CD4-positive, alpha-beta T cell (primary cell): ENCODE measurements around the gene DNMT1. TPM values are rescaled to one million over a fixed set of nuclear protein-coding genes. Genes with fewer than 3 reads are reported as not detected.

Experiments
- ATAC-seq: fragments of 200-7000 bp; cut with Tn5 transposase; one replicate; pipeline ENCODE4 v1.10.0; 2022; ENCODE audit warnings: mild to moderate bottlenecking; ENCODE audit not compliant: poor library complexity
- CTCF ChIA-PET: fragments of 350-600 bp; sonication (Branson Sonifier 250); formaldehyde crosslinking; loops from one replicate; lab custom pipeline; 2021; ENCODE audit warnings: antibody characterized with exemption, inconsistent platforms; lab: Charles Lee
- POLR2A ChIA-PET: fragments of 350-600 bp; sonication (Branson Sonifier 250); formaldehyde crosslinking; loops from one replicate; lab custom pipeline; 2021; ENCODE audit warnings: antibody characterized with exemption, inconsistent platforms; lab: Charles Lee
- DNase-seq, 14 experiments: peaks; one replicate each; pipeline ENCODE4 v3.0.0-alpha.2; 2013 to 2020; ENCODE audit warnings: mixed read lengths in 2 of 14
- H3K27ac ChIP-seq, 2 donors: one replicate each; pipeline versions ENCODE4 v1.5.1 to v1.7.0; 2013; ENCODE audit warnings: low read length in 2 of 2, low read depth in 1 of 2, mild to moderate bottlenecking in 1 of 2
- H3K27me3 ChIP-seq, 2 experiments: 1 replicate in 1 of 2; 2 replicates in 1 of 2; pipeline versions ENCODE4 v1.6.1 to v1.7.0; 2013; ENCODE audit warnings: low read length in 2 of 2, control low read depth in 1 of 2, mild to moderate bottlenecking in 1 of 2, moderate library complexity in 1 of 2; ENCODE audit not compliant: insufficient read depth in 2 of 2, control insufficient read depth in 1 of 2
- H3K36me3 ChIP-seq: one replicate; pipeline ENCODE4 v1.6.1; 2013; ENCODE audit warnings: low read length, control low read depth; ENCODE audit not compliant: insufficient read depth
- H3K4me1 ChIP-seq: one replicate; pipeline ENCODE4 v1.6.1; 2013; ENCODE audit warnings: low read length, control low read depth; ENCODE audit not compliant: insufficient read depth
- H3K4me3 ChIP-seq: one replicate; pipeline ENCODE4 v1.5.1; 2013; ENCODE audit warnings: mild to moderate bottlenecking, low read length, moderate library complexity
- H3K9me3 ChIP-seq, 2 experiments: 1 replicate in 1 of 2; 2 replicates in 1 of 2; pipeline versions ENCODE4 v1.6.1 to v1.7.0; 2013; ENCODE audit warnings: low read length in 2 of 2, mild to moderate bottlenecking in 2 of 2, control low read depth in 1 of 2, moderate library complexity in 1 of 2; ENCODE audit not compliant: control insufficient read depth in 1 of 2, insufficient read depth in 1 of 2
- H3K27ac Mint-ChIP-seq: one replicate; pipeline ENCODE4 v1.8.0; 2020; ENCODE audit warnings: mixed read lengths
- H3K27me3 Mint-ChIP-seq: one replicate; pipeline ENCODE4 v1.8.0; 2021; ENCODE audit warnings: mixed read lengths
- H3K36me3 Mint-ChIP-seq: one replicate; pipeline ENCODE4 v1.8.0; 2021; ENCODE audit warnings: low read depth, mixed read lengths
- H3K4me1 Mint-ChIP-seq: one replicate; pipeline ENCODE4 v1.8.0; 2021; ENCODE audit warnings: low read depth, mixed read lengths
- H3K4me3 Mint-ChIP-seq: one replicate; pipeline ENCODE4 v1.8.0; 2020; ENCODE audit warnings: mild to moderate bottlenecking, mixed read lengths
- H3K9me3 Mint-ChIP-seq: one replicate; pipeline ENCODE4 v1.8.0; 2020; ENCODE audit warnings: mixed read lengths
- CTCF ChIP-seq: fragments of 200-600 bp; IDR thresholded peaks from one replicate; pipeline ENCODE4 v1.8.0; 2022; ENCODE audit warnings: antibody characterized with exemption, mild to moderate bottlenecking
- intact Hi-C, 2 experiments: fragments of 100-400 bp; cut with DNase I in 1 of 2; cut with micrococcal nuclease in 1 of 2; formaldehyde crosslinking; loops; one replicate each; pipeline versions ENCODE4 v1.15.1 to v1.9.0; 2023 to 2025; cut with DNase I, micrococcal nuclease
- total RNA-seq, 174 experiments: library from RNA in 2 of 174; stranded (reverse) in 2 of 174; gene quantifications; one replicate each; pipeline ENCODE4 v1.2.3 and lab custom pipeline; 2021 to 2026

Gene DNMT1
- total RNA-seq, 2 experiments from 2014 or later: 159 to 160 TPM

DNA sequence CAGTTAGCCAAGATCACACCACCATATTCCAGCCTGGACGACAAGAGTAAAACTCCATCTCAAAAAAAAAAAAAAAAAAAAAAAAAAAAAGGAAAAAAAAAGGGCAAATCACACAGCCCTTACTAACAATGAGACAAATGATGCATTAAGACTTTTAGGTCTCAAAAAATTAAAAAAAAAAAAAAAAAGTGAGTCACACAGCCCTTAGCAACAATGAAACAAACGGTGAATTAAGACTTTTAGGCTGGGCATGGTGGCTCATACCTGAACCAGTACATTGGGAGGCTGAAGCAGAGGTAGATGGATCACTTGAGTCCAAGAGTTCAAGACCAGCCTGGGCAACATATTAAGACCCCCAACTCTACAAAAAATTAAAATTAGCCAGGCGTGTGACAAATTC lies 42.7 kb downstream of the DNMT1 start:
- Histone ChIP-seq H3K27me3 (no peaks in the 10 kb centered on the region), H3K27ac (no peak overlapping the region), H3K4me3 (no peak overlapping the region), H3K36me3 (peaks cover 87% of the 10 kb centered on the region), H3K4me1 (no peaks in the 10 kb centered on the region), H3K9me3 (no peaks in the 10 kb centered on the region)
- intact Hi-C loops: no loop called here
- ChIA-PET CTCF (no interaction called here), POLR2A (no interaction called here)
- H3K4me3 Mint-ChIP-seq: no peak overlapping the region
- no peaks in the 10 kb centered on the region for H3K27me3 Mint-ChIP-seq
- no peak overlapping the region for H3K27ac Mint-ChIP-seq
- ATAC-seq: no peak
- H3K36me3 Mint-ChIP-seq: peaks cover 92% of the 10 kb centered on the region
- no peaks in the 10 kb centered on the region for H3K9me3 Mint-ChIP-seq
- no peak for DNase-seq
- TF ChIP-seq CTCF: no peak
- no peaks in the 10 kb centered on the region for H3K4me1 Mint-ChIP-seq

DNA sequence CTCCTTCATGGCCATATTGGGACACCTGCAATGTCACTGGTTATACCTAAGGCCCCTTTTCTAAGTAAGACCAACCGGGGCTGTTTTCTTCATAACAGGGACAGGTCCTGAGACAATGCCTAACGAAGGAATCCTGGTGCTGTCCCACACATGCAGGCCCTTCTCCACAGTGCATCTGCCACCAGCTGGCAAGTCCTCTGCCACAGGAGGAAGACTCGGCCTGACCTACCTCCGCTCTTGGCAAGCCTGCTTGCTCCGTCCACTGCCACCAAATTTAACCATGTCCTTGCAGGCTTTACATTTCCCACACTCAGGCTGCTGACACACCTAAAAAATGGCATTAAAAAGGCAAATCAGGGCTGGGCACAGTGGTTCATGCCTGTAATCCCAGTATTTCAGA lies 43.2 kb downstream of the DNMT1 start:
- no peaks in the 10 kb centered on the region for H3K27me3 Mint-ChIP-seq
- ATAC-seq (no peak), DNase-seq (no peak)
- H3K36me3 Mint-ChIP-seq: peaks cover 91% of the 10 kb centered on the region
- Histone ChIP-seq H3K27ac (no peak overlapping the region), H3K4me1 (no peaks in the 10 kb centered on the region), H3K9me3 (no peaks in the 10 kb centered on the region), H3K27me3 (no peaks in the 10 kb centered on the region), H3K36me3 (peaks cover 88% of the 10 kb centered on the region), H3K4me3 (no peak overlapping the region)
- no peak overlapping the region for H3K4me3 Mint-ChIP-seq
- ChIA-PET CTCF (no interaction called here), POLR2A (no interaction called here)
- H3K27ac Mint-ChIP-seq: no peak overlapping the region
- H3K9me3 Mint-ChIP-seq: no peaks in the 10 kb centered on the region
- no peaks in the 10 kb centered on the region for H3K4me1 Mint-ChIP-seq
- intact Hi-C loops: no loop called here
- TF ChIP-seq CTCF: no peak

DNA sequence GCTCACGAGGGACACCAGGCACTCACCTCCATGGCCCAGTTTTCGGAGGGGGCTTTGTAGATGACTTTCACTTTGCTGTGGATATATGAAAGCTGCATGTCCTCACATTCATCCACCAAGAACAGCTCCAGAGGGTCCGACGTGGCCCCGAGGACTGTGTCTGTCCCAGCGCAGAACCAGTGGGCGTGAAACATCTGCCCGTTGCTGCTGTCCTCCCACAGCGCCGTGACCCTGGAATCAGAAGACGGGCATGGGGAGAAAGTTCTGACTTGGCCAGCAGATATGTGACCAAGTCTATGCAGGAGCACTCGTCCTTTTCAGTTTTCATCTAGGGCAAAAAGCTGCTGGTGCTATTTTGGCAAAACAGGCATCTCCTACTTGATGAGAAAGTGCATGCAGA lies 45.3 kb downstream of the DNMT1 start:
- Mint-ChIP-seq H3K36me3 (peaks cover 92% of the 10 kb centered on the region), H3K9me3 (no peaks in the 10 kb centered on the region), H3K27ac (no peak overlapping the region), H3K4me3 (no peak overlapping the region), H3K27me3 (no peaks in the 10 kb centered on the region), H3K4me1 (peaks cover 2% of the 10 kb centered on the region)
- Histone ChIP-seq H3K36me3 (peaks cover 88% of the 10 kb centered on the region), H3K4me3 (no peak overlapping the region), H3K4me1 (peaks cover 14% of the 10 kb centered on the region), H3K27me3 (no peaks in the 10 kb centered on the region), H3K9me3 (no peaks in the 10 kb centered on the region), H3K27ac (no peak overlapping the region)
- DNase-seq: no peak
- ChIA-PET POLR2A (no interaction called here), CTCF (no interaction called here)
- no peak for TF ChIP-seq CTCF
- intact Hi-C loops: no loop called here
- no peak for ATAC-seq
